Measurements from ENCODE around the gene GCN1. TPM values are rescaled to one million over a fixed set of nuclear protein-coding genes. Genes with fewer than 3 reads are reported as not detected.

GCN1 gene
- total and polyA plus RNA-seq, 2 donors (not counting 1 experiment from before 2014, with no cell fraction given) = 30.8 to 93.1 TPM

GRCh38 chr12:120100630-120101029 is 93.9 kb downstream of the GCN1 start:
- no peaks in the 10 kb centered on the region for H4K20me1 ChIP-seq (ENCODE audit: control insufficient read depth, extremely low read depth, insufficient read depth, low read length)
- peaks cover 8% of the 10 kb centered on the region for H3K4me1 ChIP-seq (ENCODE audit: control insufficient read depth, extremely low read depth, insufficient read depth, low read length)
- peak overlapping the region; percentile 51 for H3K27ac ChIP-seq (ENCODE audit: insufficient read depth, low read length)
- H3K36me3 ChIP-seq (ENCODE audit: control insufficient read depth, insufficient read depth, low read length) = peaks cover 24% of the 10 kb centered on the region
- no peaks in the 10 kb centered on the region for H3K9me3 ChIP-seq (ENCODE audit: control insufficient read depth, insufficient read depth, low read depth, low read length)
- no peak for TF ChIP-seq EZH2 (IDR thresholded peaks at IDR 0.05; ENCODE audit: low read length, missing control alignments)
- TF ChIP-seq CTCF (conservative IDR thresholded peaks at IDR 0.05 in 1 of 2, IDR thresholded peaks at IDR 0.05 in 1 of 2; ENCODE audit: low read depth in 1 of 2, low read length in 2 of 2) = no peak
- DNase-seq (ENCODE audit: low read depth in 2 of 2) = peak; percentile 42 to 81
- H2AFZ ChIP-seq (ENCODE audit: low read length) = no peak overlapping the region
- H3K27me3 ChIP-seq (ENCODE audit: control insufficient read depth, insufficient read depth, low read length) = no peaks in the 10 kb centered on the region
- H3K4me2 ChIP-seq (ENCODE audit: extremely low read depth, insufficient read depth, low read length) = peak overlapping the region; percentile 77
- no peak overlapping the region for H3K9ac ChIP-seq (ENCODE audit: insufficient read depth, low read length)
- H3K4me3 ChIP-seq (replicated peaks in 1 of 4; ENCODE audit: control extremely low read depth in 1 of 4, insufficient read depth in 1 of 4, low read depth in 3 of 4, low read length in 4 of 4) = peak overlapping the region in 1 of 4 experiments; percentile 27
- peaks cover 56% of the 10 kb centered on the region for H3K79me2 ChIP-seq (ENCODE audit: control insufficient read depth, insufficient read depth, low read length)

DNA sequence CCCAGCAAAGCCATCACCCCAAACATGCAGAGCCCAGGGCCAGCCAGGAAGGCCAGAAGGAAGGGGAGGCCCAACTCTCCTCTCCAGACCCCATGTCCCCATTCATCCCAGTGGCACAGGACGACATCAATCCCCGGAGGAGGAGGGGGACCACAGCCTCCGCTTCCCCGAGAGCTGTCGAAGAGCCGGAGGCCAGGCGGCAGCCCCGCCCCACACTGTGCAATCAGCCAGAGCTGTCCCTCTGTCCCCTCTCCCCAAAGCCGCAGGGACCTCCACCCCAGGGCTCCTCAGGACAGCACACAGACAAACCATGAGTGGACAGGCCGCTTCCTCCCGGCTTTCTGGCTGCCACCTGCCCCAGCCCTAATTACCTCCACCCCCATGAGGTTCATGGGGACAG is 94.8 kb downstream of the GCN1 start:
- Histone ChIP-seq H3K4me2 (ENCODE audit: extremely low read depth, insufficient read depth, low read length) (no peak overlapping the region), H3K4me1 (ENCODE audit: control insufficient read depth, extremely low read depth, insufficient read depth, low read length) (peaks cover 8% of the 10 kb centered on the region), H3K27me3 (ENCODE audit: control insufficient read depth, insufficient read depth, low read length) (no peaks in the 10 kb centered on the region), H3K9ac (ENCODE audit: insufficient read depth, low read length) (no peak overlapping the region), H3K27ac (ENCODE audit: insufficient read depth, low read length) (no peak overlapping the region), H3K9me3 (ENCODE audit: control insufficient read depth, insufficient read depth, low read depth, low read length) (no peaks in the 10 kb centered on the region), H3K36me3 (ENCODE audit: control insufficient read depth, insufficient read depth, low read length) (peaks cover 24% of the 10 kb centered on the region), H2AFZ (ENCODE audit: low read length) (no peak overlapping the region), H3K79me2 (ENCODE audit: control insufficient read depth, insufficient read depth, low read length) (peaks cover 50% of the 10 kb centered on the region), H3K4me3 (replicated peaks in 1 of 4; ENCODE audit: control extremely low read depth in 1 of 4, insufficient read depth in 1 of 4, low read depth in 3 of 4, low read length in 4 of 4) (no peak overlapping the region), H4K20me1 (ENCODE audit: control insufficient read depth, extremely low read depth, insufficient read depth, low read length) (no peaks in the 10 kb centered on the region)
- TF ChIP-seq EZH2 (IDR thresholded peaks at IDR 0.05; ENCODE audit: low read length, missing control alignments) = no peak
- no peak for TF ChIP-seq CTCF (conservative IDR thresholded peaks at IDR 0.05 in 1 of 2, IDR thresholded peaks at IDR 0.05 in 1 of 2; ENCODE audit: low read depth in 1 of 2, low read length in 2 of 2)
- no peak for DNase-seq (ENCODE audit: low read depth in 2 of 2)

DNA sequence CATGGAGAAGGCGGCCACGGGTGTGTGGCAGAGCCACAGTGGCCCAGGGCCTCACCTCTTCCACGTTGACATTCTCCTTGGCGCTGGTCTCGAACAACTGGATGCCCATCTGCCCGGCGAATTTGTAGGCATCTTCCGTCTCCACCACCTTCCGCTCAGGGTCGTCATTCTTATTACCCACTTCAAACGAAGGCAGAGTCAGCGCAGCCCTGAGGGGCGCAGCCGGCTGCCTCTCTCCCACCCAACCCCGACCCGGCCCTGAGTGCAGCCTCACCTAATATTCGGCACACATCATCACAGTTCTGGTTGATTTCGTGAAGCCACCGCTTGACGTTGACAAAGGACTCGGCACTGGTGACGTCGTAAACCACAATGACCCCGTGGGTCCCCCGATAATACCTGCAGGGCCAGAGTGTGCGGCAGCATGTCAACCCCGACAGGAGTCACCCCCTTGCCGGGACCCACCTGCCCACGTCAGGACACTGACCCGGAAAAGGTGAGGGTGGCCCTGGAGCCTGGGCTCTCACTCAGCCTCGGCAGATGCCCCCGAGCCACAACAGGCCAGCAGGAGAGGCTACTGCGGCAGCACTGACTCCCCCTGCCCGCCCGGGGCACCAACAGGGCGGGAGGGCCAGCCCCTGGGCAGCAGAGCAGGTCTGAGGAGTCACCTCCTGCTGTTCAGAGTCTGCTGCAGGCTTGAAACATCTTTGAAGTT is 95.6 kb downstream of the GCN1 start:
- H4K20me1 ChIP-seq (ENCODE audit: control insufficient read depth, extremely low read depth, insufficient read depth, low read length) = no peaks in the 10 kb centered on the region
- peaks cover 25% of the 10 kb centered on the region for H3K36me3 ChIP-seq (ENCODE audit: control insufficient read depth, insufficient read depth, low read length)
- no peak overlapping the region for H3K4me3 ChIP-seq (replicated peaks in 1 of 4; ENCODE audit: control extremely low read depth in 1 of 4, insufficient read depth in 1 of 4, low read depth in 3 of 4, low read length in 4 of 4)
- H3K27ac ChIP-seq (ENCODE audit: insufficient read depth, low read length) = no peak overlapping the region
- peaks cover 44% of the 10 kb centered on the region for H3K79me2 ChIP-seq (ENCODE audit: control insufficient read depth, insufficient read depth, low read length)
- no peak for DNase-seq (ENCODE audit: low read depth in 2 of 2)
- H3K4me2 ChIP-seq (ENCODE audit: extremely low read depth, insufficient read depth, low read length) = no peak overlapping the region
- peaks cover 8% of the 10 kb centered on the region for H3K4me1 ChIP-seq (ENCODE audit: control insufficient read depth, extremely low read depth, insufficient read depth, low read length)
- no peaks in the 10 kb centered on the region for H3K9me3 ChIP-seq (ENCODE audit: control insufficient read depth, insufficient read depth, low read depth, low read length)
- H3K27me3 ChIP-seq (ENCODE audit: control insufficient read depth, insufficient read depth, low read length) = no peaks in the 10 kb centered on the region
- TF ChIP-seq CTCF (conservative IDR thresholded peaks at IDR 0.05 in 1 of 2, IDR thresholded peaks at IDR 0.05 in 1 of 2; ENCODE audit: low read depth in 1 of 2, low read length in 2 of 2) (no peak), EZH2 (IDR thresholded peaks at IDR 0.05; ENCODE audit: low read length, missing control alignments) (no peak)
- no peak overlapping the region for H2AFZ ChIP-seq (ENCODE audit: low read length)
- no peak overlapping the region for H3K9ac ChIP-seq (ENCODE audit: insufficient read depth, low read length)
